ENCODE results near the gene SCAF1. TPM values are rescaled to one million over a fixed set of nuclear protein-coding genes. Genes with fewer than 3 reads are reported as not detected.

The SCAF1 gene
- total RNA-seq, 1 experiment from 2014 or later: 46.8 TPM

GRCh38 chr19:49676784-49677230 is 34.8 kb downstream of the SCAF1 start:
- Histone ChIP-seq H3K4me1 (ENCODE audit: insufficient read depth, low read length) (peaks cover 24% of the 10 kb centered on the region), H4K20me1 (ENCODE audit: low read length) (peaks cover 32% of the 10 kb centered on the region), H3K36me3 (ENCODE audit: low read depth, low read length) (peaks cover 16% of the 10 kb centered on the region), H3F3A (ENCODE audit: low read length, unreplicated experiment) (no peaks in the 10 kb centered on the region), H3K9me2 (replicated peaks; ENCODE audit: low read length) (no peaks in the 10 kb centered on the region), H3K27me3 (ENCODE audit: low read length) (no peaks in the 10 kb centered on the region), H3K4me2 (ENCODE audit: low read length) (peak overlapping the region; percentile 99), H3K4me3 (ENCODE audit: low read length) (peak overlapping the region; percentile 86), H3K27ac (ENCODE audit: low read length) (peak overlapping the region; percentile 80), H3K9me3 (ENCODE audit: low read length) (no peaks in the 10 kb centered on the region), H2AFZ (ENCODE audit: low read length) (no peak overlapping the region; the same call in 1 of the 2 replicates), H3K9ac (ENCODE audit: low read length) (peak overlapping the region; percentile 99), H3K79me2 (ENCODE audit: low read length) (peaks cover 46% of the 10 kb centered on the region)
- intact Hi-C loops (cut with micrococcal nuclease): loop anchor here (1.0 to 5.0 kb wide), 7 partner anchors 12 to 200 kb away; partner anchors contain the start of genes AKT1S1, BCL2L12, IRF3 and PRR12
- ChIA-PET CTCF (interaction anchor here (0.8 to 0.9 kb wide), 2 partner anchors 36 to 107 kb away, joined by 3 to 4 read pairs; partner anchors contain the start of gene RRAS), POLR2A (ENCODE audit: unreplicated experiment) (interaction anchor here (0.5 to 2.6 kb wide), 5 partner anchors 17 to 96 kb away, joined by 4 to 21 read pairs (median 7); partner anchors contain the start of genes NOSIP, RRAS and SCAF1)
- DNase-seq: peak; percentile 100
- peak; percentile 77 for ATAC-seq
- BruUV-seq (replicated peaks): no TSS peak
- TF ChIP-seq EZH2phosphoT487 (IDR thresholded peaks at IDR 0.05; ENCODE audit: borderline replicate concordance, low read length): no peak
- TF ChIP-seq CTCF (conservative IDR thresholded peaks at IDR 0.05; ENCODE audit: low read depth, low read length): no peak
- no peak for TF ChIP-seq EZH2 (IDR thresholded peaks at IDR 0.05; ENCODE audit: low read length, unreplicated experiment)

GRCh38 chr19:49677231-49677900 is 35.4 kb downstream of the SCAF1 start, which contains the start of gene PRMT1:
PRMT1 (plus strand) TSS chr19:49677271; CDS start chr19:49677281, 10 bp downstream.
- intact Hi-C loops (cut with micrococcal nuclease): loop anchor here (1.0 to 5.0 kb wide), 5 partner anchors 87 to 200 kb away; partner anchors contain the start of genes AKT1S1, PRR12, RPS11 and TBC1D17
- peaks cover 22% of the 10 kb centered on the region for H3K36me3 ChIP-seq (ENCODE audit: low read depth, low read length)
- H3K9me3 ChIP-seq (ENCODE audit: low read length): no peaks in the 10 kb centered on the region
- peak within 1 kb of the TSS; percentile 80 for H3K27ac ChIP-seq (ENCODE audit: low read length)
- peaks cover 20% of the 10 kb centered on the region for H3K4me1 ChIP-seq (ENCODE audit: insufficient read depth, low read length)
- H2AFZ ChIP-seq (ENCODE audit: low read length): peak within 1 kb of the TSS; percentile 80
- BruUV-seq (replicated peaks): TSS peak; percentile 53
- TF ChIP-seq CTCF (conservative IDR thresholded peaks at IDR 0.05; ENCODE audit: low read depth, low read length) (no peak), EZH2phosphoT487 (IDR thresholded peaks at IDR 0.05; ENCODE audit: borderline replicate concordance, low read length) (no peak), EZH2 (IDR thresholded peaks at IDR 0.05; ENCODE audit: low read length, unreplicated experiment) (no peak)
- ATAC-seq (peak; percentile 7; the same call in 1 of the 2 replicates), DNase-seq (peak; percentile 47)
- H3K4me2 ChIP-seq (ENCODE audit: low read length): peak within 1 kb of the TSS; percentile 99
- H3K79me2 ChIP-seq (ENCODE audit: low read length): peaks cover 51% of the 10 kb centered on the region
- H3F3A ChIP-seq (ENCODE audit: low read length, unreplicated experiment): no peaks in the 10 kb centered on the region
- ChIA-PET CTCF (no interaction called here), POLR2A (ENCODE audit: unreplicated experiment) (interaction anchor here (0.6 to 1.0 kb wide), 3 partner anchors 17 to 150 kb away, joined by 3 to 7 read pairs (median 5); partner anchors contain the start of gene SCAF1)
- H3K9me2 ChIP-seq (replicated peaks; ENCODE audit: low read length): no peaks in the 10 kb centered on the region
- H3K9ac ChIP-seq (ENCODE audit: low read length): peak within 1 kb of the TSS; percentile 99
- peak within 1 kb of the TSS; percentile 86 for H3K4me3 ChIP-seq (ENCODE audit: low read length)
- peaks cover 34% of the 10 kb centered on the region for H4K20me1 ChIP-seq (ENCODE audit: low read length)
- H3K27me3 ChIP-seq (ENCODE audit: low read length): no peaks in the 10 kb centered on the region

Measured in PC-3 (cell line).